22Rv1 (cell line): ENCODE measurements around the gene MICU2.

Experiments used
- ZFX ChIP-seq: fragments of 450-650 bp; IDR thresholded peaks from 2 replicates; pipeline ENCODE4 v1.6.1; 2017; ENCODE audit warnings: antibody characterized with exemption, borderline replicate concordance
- TF ChIP-seq, protein P1 (sequence below): fragments of 450-650 bp; IDR thresholded peaks from 2 replicates; pipeline ENCODE4 v1.5.1; 2017; ENCODE audit warnings: mild to moderate bottlenecking

DNA sequence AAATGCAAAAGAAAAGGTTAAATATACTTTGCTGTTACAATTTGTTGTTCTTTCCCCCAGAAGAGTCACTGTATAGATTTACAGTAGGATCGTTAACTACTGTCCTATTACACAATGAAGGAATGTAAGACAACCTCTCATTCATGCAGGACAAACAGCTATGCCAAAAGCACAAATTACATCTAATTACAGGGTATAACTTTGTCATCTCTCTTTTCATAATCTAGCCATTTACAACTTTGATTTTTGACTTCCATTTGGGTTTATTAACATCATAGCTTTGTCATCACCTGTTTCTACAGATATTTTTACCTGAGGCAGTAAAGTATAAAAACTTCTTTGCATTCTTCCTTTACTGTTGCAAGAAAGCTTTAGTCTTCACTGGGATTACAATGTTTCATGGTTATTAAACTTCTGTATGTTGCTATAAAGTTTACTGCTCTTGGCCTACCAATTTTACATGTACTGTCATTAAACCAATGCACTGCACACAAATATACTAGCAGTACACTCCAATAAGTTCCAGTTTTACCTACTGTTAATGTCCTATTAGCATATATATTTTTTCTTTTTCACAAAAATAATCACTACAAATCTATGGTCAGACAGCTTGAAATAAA lies 18.9 kb downstream of the MICU2 start:
- no peak for TF ChIP-seq ZFX
- TF ChIP-seq, protein P1, sequence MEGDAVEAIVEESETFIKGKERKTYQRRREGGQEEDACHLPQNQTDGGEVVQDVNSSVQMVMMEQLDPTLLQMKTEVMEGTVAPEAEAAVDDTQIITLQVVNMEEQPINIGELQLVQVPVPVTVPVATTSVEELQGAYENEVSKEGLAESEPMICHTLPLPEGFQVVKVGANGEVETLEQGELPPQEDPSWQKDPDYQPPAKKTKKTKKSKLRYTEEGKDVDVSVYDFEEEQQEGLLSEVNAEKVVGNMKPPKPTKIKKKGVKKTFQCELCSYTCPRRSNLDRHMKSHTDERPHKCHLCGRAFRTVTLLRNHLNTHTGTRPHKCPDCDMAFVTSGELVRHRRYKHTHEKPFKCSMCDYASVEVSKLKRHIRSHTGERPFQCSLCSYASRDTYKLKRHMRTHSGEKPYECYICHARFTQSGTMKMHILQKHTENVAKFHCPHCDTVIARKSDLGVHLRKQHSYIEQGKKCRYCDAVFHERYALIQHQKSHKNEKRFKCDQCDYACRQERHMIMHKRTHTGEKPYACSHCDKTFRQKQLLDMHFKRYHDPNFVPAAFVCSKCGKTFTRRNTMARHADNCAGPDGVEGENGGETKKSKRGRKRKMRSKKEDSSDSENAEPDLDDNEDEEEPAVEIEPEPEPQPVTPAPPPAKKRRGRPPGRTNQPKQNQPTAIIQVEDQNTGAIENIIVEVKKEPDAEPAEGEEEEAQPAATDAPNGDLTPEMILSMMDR = no peak
